ENCODE measurements around the gene RALA. TPM values are rescaled to one million over a fixed set of nuclear protein-coding genes. Genes with fewer than 3 reads are reported as not detected.

The RALA gene
- total and polyA plus RNA-seq, 10 of the 15 experiments (the other 5 are each of a cell fraction or from before 2014, with no cell fraction given) = 7.5 to 53.3 (median 23.1) TPM

DNA sequence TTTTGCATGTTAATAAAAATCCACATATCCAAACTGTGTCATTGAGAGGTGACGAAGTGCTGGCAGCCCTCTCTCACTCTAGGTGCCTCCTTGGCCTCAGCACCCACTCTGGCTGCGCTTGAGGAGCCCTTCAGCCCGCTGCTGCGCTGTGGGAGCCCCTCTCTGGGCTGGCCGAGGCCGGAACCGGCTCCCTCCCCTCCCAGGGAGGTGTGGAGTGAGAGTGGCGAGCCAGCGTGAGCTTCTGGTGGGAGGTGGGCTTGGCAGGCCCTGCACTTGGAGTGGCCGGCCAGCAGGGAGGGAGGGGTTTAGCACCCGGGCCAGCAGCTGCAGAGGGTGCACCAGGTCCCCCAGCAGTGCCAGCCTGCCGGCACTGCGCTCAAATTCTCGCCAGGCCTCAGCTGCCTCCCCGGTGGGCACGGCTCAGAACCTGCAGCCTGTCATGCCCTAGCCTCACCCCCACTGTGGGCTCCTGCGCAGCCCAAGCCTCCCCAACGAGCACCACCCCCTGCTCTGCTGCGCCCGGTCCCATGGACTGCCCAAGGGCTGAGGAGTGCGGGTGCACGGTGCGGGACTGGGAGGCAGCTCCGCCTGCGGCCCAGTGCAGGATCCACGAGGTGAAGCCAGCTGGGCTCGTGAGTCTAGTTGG is 46.0 kb upstream of the RALA start:
- ChIA-PET POLR2A (no interaction called here), RAD21 (ENCODE audit: unreplicated experiment) (interaction anchor here (1.0 to 7.7 kb wide), 2 partner anchors 43 to 164 kb away, joined by 3 to 410 read pairs; no protein-coding TSS in a partner anchor), SMC1A (ENCODE audit: uncharacterized antibody, unreplicated experiment) (interaction anchor here (7.1 to 9.7 kb wide), 2 partner anchors 46 to 169 kb away, joined by 81 to 366 read pairs; partner anchors contain the start of gene RALA), CTCF (interaction anchor here (0.8 to 7.4 kb wide), 7 partner anchors 10 to 176 kb away, joined by 3 to 612 read pairs (median 8); no protein-coding TSS in a partner anchor)
- Histone ChIP-seq H3K36me3 (ENCODE audit: control insufficient read depth in 2 of 2, insufficient read depth in 2 of 2, low read length in 1 of 2) (peaks cover 0 to 3% of the 10 kb centered on the region in 2 experiments; a peak in 2 of 4 replicates), H3K27me3 (replicated peaks in 1 of 2; ENCODE audit: control insufficient read depth in 2 of 2, insufficient read depth in 2 of 2, low read length in 1 of 2) (no peaks in the 10 kb centered on the region), H3K27ac (ENCODE audit: control insufficient read depth, insufficient read depth) (no peak overlapping the region), H3K4me1 (ENCODE audit: control insufficient read depth, insufficient read depth, low read length) (no peaks in the 10 kb centered on the region), H3K79me2 (ENCODE audit: control insufficient read depth, insufficient read depth, low read length) (no peaks in the 10 kb centered on the region), H3K9ac (ENCODE audit: control insufficient read depth, insufficient read depth, low read length) (no peak overlapping the region), H3K9me3 (replicated peaks; ENCODE audit: control insufficient read depth, insufficient read depth, low read length) (no peaks in the 10 kb centered on the region), H4K20me1 (ENCODE audit: control insufficient read depth, insufficient read depth) (no peaks in the 10 kb centered on the region), H3K4me3 (no peak overlapping the region), H2AFZ (ENCODE audit: control insufficient read depth, low read depth, low read length) (no peak overlapping the region), H3K4me2 (ENCODE audit: control insufficient read depth, insufficient read depth) (no peak overlapping the region)
- ATAC-seq (no peak), DNase-seq (ENCODE audit: low read depth, low spot score) (no peak), FAIRE-seq (no peak)
- intact Hi-C loops (cut with micrococcal nuclease; ENCODE audit: unreplicated experiment) = no loop called here
- in situ Hi-C loops (cut with MboI) = no loop called here
- 98% methylated on average over 24 of the region's 27 CpGs for WGBS (ENCODE audit: insufficient coverage, insufficient replicate concordance, low lambda C conversion rate, missing lambda C conversion rate)
- no TSS peak for BruUV-seq (replicated peaks)
- no peak for TF ChIP-seq ZNF24 (IDR thresholded peaks at IDR 0.05)
- no peak for TF ChIP-seq MEF2A (IDR thresholded peaks at IDR 0.05; ENCODE audit: insufficient read depth, low read depth, low read length)
- no peak for TF ChIP-seq ZBED1 (IDR thresholded peaks at IDR 0.05; ENCODE audit: borderline replicate concordance)
- TF ChIP-seq, protein P1, sequence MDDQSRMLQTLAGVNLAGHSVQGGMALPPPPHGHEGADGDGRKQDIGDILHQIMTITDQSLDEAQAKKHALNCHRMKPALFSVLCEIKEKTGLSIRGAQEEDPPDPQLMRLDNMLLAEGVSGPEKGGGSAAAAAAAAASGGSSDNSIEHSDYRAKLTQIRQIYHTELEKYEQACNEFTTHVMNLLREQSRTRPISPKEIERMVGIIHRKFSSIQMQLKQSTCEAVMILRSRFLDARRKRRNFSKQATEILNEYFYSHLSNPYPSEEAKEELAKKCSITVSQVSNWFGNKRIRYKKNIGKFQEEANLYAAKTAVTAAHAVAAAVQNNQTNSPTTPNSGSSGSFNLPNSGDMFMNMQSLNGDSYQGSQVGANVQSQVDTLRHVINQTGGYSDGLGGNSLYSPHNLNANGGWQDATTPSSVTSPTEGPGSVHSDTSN (IDR thresholded peaks at IDR 0.05; ENCODE audit: insufficient replicate concordance, low read depth, low read length) = no peak
- TF ChIP-seq SP1 (IDR thresholded peaks at IDR 0.05; ENCODE audit: low read depth, low read length) = no peak
- no peak for TF ChIP-seq BRCA1 (IDR thresholded peaks at IDR 0.05; ENCODE audit: low read depth, low read length)
- no peak for TF ChIP-seq MTA3 (IDR thresholded peaks at IDR 0.05; ENCODE audit: borderline replicate concordance, low read length)
- TF ChIP-seq ZNF384 (IDR thresholded peaks at IDR 0.05; ENCODE audit: borderline replicate concordance, low read depth, low read length) = no peak
- TF ChIP-seq, protein P2, sequence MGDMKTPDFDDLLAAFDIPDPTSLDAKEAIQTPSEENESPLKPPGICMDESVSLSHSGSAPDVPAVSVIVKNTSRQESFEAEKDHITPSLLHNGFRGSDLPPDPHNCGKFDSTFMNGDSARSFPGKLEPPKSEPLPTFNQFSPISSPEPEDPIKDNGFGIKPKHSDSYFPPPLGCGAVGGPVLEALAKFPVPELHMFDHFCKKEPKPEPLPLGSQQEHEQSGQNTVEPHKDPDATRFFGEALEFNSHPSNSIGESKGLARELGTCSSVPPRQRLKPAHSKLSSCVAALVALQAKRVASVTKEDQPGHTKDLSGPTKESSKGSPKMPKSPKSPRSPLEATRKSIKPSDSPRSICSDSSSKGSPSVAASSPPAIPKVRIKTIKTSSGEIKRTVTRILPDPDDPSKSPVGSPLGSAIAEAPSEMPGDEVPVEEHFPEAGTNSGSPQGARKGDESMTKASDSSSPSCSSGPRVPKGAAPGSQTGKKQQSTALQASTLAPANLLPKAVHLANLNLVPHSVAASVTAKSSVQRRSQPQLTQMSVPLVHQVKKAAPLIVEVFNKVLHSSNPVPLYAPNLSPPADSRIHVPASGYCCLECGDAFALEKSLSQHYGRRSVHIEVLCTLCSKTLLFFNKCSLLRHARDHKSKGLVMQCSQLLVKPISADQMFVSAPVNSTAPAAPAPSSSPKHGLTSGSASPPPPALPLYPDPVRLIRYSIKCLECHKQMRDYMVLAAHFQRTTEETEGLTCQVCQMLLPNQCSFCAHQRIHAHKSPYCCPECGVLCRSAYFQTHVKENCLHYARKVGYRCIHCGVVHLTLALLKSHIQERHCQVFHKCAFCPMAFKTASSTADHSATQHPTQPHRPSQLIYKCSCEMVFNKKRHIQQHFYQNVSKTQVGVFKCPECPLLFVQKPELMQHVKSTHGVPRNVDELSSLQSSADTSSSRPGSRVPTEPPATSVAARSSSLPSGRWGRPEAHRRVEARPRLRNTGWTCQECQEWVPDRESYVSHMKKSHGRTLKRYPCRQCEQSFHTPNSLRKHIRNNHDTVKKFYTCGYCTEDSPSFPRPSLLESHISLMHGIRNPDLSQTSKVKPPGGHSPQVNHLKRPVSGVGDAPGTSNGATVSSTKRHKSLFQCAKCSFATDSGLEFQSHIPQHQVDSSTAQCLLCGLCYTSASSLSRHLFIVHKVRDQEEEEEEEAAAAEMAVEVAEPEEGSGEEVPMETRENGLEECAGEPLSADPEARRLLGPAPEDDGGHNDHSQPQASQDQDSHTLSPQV (IDR thresholded peaks at IDR 0.05) = no peak
- TF ChIP-seq ATF3 (IDR thresholded peaks at IDR 0.05; ENCODE audit: borderline replicate concordance, extremely low read depth, low read depth, low read length) = no peak
- TF ChIP-seq, protein P3, sequence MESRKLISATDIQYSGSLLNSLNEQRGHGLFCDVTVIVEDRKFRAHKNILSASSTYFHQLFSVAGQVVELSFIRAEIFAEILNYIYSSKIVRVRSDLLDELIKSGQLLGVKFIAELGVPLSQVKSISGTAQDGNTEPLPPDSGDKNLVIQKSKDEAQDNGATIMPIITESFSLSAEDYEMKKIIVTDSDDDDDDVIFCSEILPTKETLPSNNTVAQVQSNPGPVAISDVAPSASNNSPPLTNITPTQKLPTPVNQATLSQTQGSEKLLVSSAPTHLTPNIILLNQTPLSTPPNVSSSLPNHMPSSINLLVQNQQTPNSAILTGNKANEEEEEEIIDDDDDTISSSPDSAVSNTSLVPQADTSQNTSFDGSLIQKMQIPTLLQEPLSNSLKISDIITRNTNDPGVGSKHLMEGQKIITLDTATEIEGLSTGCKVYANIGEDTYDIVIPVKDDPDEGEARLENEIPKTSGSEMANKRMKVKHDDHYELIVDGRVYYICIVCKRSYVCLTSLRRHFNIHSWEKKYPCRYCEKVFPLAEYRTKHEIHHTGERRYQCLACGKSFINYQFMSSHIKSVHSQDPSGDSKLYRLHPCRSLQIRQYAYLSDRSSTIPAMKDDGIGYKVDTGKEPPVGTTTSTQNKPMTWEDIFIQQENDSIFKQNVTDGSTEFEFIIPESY (IDR thresholded peaks at IDR 0.05) = no peak
- TF ChIP-seq MTA2 (IDR thresholded peaks at IDR 0.05; ENCODE audit: low read depth) = no peak
- no peak for TF ChIP-seq IRF4 (IDR thresholded peaks at IDR 0.05; ENCODE audit: low read depth, low read length)
